ENCODE measurements around the gene DYRK1A. TPM values are rescaled to one million over a fixed set of nuclear protein-coding genes. Genes with fewer than 3 reads are reported as not detected.

The DYRK1A gene
- total and polyA plus RNA-seq, 2 of the 13 experiments (the other 11 are each of a cell fraction or from before 2014, with no cell fraction given), result 24.6 to 34.2 TPM

DNA sequence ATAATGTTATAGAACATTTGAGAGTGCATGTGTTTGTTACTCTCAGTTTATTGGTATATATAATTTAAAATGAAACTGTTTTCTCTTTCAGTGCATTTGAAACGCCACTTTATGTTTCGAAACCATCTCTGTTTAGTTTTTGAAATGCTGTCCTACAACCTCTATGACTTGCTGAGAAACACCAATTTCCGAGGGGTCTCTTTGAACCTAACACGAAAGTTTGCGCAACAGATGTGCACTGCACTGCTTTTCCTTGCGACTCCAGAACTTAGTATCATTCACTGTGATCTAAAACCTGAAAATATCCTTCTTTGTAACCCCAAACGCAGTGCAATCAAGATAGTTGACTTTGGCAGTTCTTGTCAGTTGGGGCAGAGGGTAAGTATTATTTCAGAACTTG, 123.5 kb downstream of the DYRK1A start:
- no peaks in the 10 kb centered on the region for H4K20me1 ChIP-seq (ENCODE audit: insufficient read depth, low read length)
- no TSS peak for BruUV-seq (replicated peaks)
- peaks cover 8 to 53% of the 10 kb centered on the region in 2 experiments; a peak in 4 of 5 replicates for H3K36me3 ChIP-seq (replicated peaks in 1 of 2; ENCODE audit: control insufficient read depth in 1 of 2, insufficient read depth in 2 of 2, low read length in 2 of 2)
- ChIA-PET CTCF (ENCODE audit: low intra/inter-chr PET ratio, low total read pairs) (no interaction called here), POLR2A (no interaction called here)
- FAIRE-seq, result no peak
- H3K4me1 ChIP-seq (ENCODE audit: insufficient read depth, low read length), result no peaks in the 10 kb centered on the region
- no peaks in the 10 kb centered on the region for H3K27me3 ChIP-seq (ENCODE audit: control insufficient read depth in 1 of 2, insufficient read depth in 2 of 2, low read length in 2 of 2)
- in situ Hi-C loops (cut with HindIII; ENCODE audit: extremely low pct_ligation_motif_present, low pct_unique_long_range_greater_than_20kb), result no loop called here
- intact Hi-C loops (cut with micrococcal nuclease; ENCODE audit: unreplicated experiment), result no loop called here
- no peak overlapping the region for H3K9ac ChIP-seq (ENCODE audit: insufficient read depth, low read depth, low read length)
- 97% methylated on average over 7 of the region's 7 CpGs for WGBS (ENCODE audit: low lambda C conversion rate)
- H3K27ac ChIP-seq (ENCODE audit: extremely low read length, insufficient read depth, low read length), result no peak overlapping the region
- no peak for DNase-seq (ENCODE audit: low spot score)
- H3K4me2 ChIP-seq (ENCODE audit: low read depth, low read length), result no peak overlapping the region
- H3K9me3 ChIP-seq (ENCODE audit: low read length), result no peaks in the 10 kb centered on the region
- ATAC-seq, result no peak
- H3K79me2 ChIP-seq (ENCODE audit: insufficient read depth, low read length), result no peaks in the 10 kb centered on the region
- H2AFZ ChIP-seq (ENCODE audit: low read length), result no peak overlapping the region
- no peak overlapping the region for H3K4me3 ChIP-seq (replicated peaks in 1 of 3; ENCODE audit: insufficient read depth in 1 of 3, low read depth in 2 of 3, low read length in 3 of 3)
- TF ChIP-seq CEBPB (IDR thresholded peaks at IDR 0.05; ENCODE audit: borderline replicate concordance, low read depth, low read length) (peak; percentile 37), NKX3-1 (CRISPR knock-in tag; IDR thresholded peaks at IDR 0.05) (no peak)

DNA sequence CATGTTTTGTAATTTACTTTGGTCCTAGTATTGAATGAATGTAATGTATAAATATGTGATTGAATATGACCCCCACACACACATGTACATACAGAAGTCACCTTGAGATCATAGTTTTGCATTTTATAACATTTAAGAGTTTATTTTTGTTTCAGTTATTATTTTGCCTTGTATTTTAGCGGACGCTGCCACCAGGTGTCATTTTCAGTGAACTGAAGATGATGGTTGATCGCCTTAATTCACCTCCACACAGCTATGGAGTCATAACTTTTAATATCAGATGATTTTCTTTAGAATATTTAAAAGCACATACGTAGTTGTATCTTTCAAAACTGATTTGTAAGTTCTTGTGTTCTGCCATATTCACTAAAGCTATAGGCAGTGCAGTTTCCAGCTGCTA, 130.4 kb downstream of the DYRK1A start:
- in situ Hi-C loops (cut with HindIII; ENCODE audit: extremely low pct_ligation_motif_present, low pct_unique_long_range_greater_than_20kb) (no loop called here), intact Hi-C loops (cut with micrococcal nuclease; ENCODE audit: unreplicated experiment) (no loop called here)
- ChIA-PET CTCF (ENCODE audit: low intra/inter-chr PET ratio, low total read pairs) (interaction anchor here (1.2 kb wide), 1 partner anchor 86 kb away, joined by 3 read pairs; no protein-coding TSS in a partner anchor), POLR2A (no interaction called here)
- no peak overlapping the region for H3K27ac ChIP-seq (ENCODE audit: extremely low read length, insufficient read depth, low read length)
- BruUV-seq (replicated peaks), result no TSS peak
- H3K79me2 ChIP-seq (ENCODE audit: insufficient read depth, low read length), result no peaks in the 10 kb centered on the region
- 88% methylated on average over 4 of the region's 4 CpGs for WGBS (ENCODE audit: low lambda C conversion rate)
- H3K4me3 ChIP-seq (replicated peaks in 1 of 3; ENCODE audit: insufficient read depth in 1 of 3, low read depth in 2 of 3, low read length in 3 of 3), result no peak overlapping the region
- no peak for ATAC-seq
- no peak overlapping the region for H3K9ac ChIP-seq (ENCODE audit: insufficient read depth, low read depth, low read length)
- H3K36me3 ChIP-seq (replicated peaks in 1 of 2; ENCODE audit: control insufficient read depth in 1 of 2, insufficient read depth in 2 of 2, low read length in 2 of 2), result peaks cover 7 to 28% of the 10 kb centered on the region in 2 experiments; a peak in 4 of 5 replicates
- no peaks in the 10 kb centered on the region for H3K27me3 ChIP-seq (ENCODE audit: control insufficient read depth in 1 of 2, insufficient read depth in 2 of 2, low read length in 2 of 2)
- H3K4me2 ChIP-seq (ENCODE audit: low read depth, low read length), result no peak overlapping the region
- FAIRE-seq, result no peak
- DNase-seq (ENCODE audit: low spot score), result no peak
- 0 out of 2 replicates have a peak, but pooled peaks cover 7% of the 10 kb centered on the region for H3K4me1 ChIP-seq (ENCODE audit: insufficient read depth, low read length)
- peak; percentile 33 for TF ChIP-seq STAG1 (CRISPR knock-in tag; IDR thresholded peaks at IDR 0.05)
- no peak for TF ChIP-seq ZNF501 (CRISPR knock-in tag; IDR thresholded peaks at IDR 0.05)
- H2AFZ ChIP-seq (ENCODE audit: low read length), result no peak overlapping the region
- H3K9me3 ChIP-seq (ENCODE audit: low read length), result no peaks in the 10 kb centered on the region
- no peaks in the 10 kb centered on the region for H4K20me1 ChIP-seq (ENCODE audit: insufficient read depth, low read length)
